Activated CD4-positive, alpha-beta T cell treated with anti-CD3 and anti-CD28 coated beads for 36 hours (primary cell): ENCODE results near the gene TSPEAR. TPM values are rescaled to one million over a fixed set of nuclear protein-coding genes. Genes with fewer than 3 reads are reported as not detected.

Experiments used
- ATAC-seq: fragments of 200-7000 bp; cut with Tn5 transposase; one replicate; pipeline ENCODE4 v1.10.0; 2021; ENCODE audit warnings: mild to moderate bottlenecking, moderate library complexity
- CTCF ChIA-PET: fragments of 350-600 bp; sonication (Branson Sonifier 250); formaldehyde crosslinking; loops from one replicate; lab custom pipeline; 2021; ENCODE audit warnings: antibody characterized with exemption; lab: Charles Lee
- POLR2A ChIA-PET: fragments of 350-600 bp; sonication (Branson Sonifier 250); formaldehyde crosslinking; loops from one replicate; lab custom pipeline; 2021; ENCODE audit warnings: antibody characterized with exemption, inconsistent platforms; lab: Charles Lee
- DNase-seq: peaks from one replicate; pipeline ENCODE4 v3.0.0-alpha.2; 2020
- H3K27ac Mint-ChIP-seq: one replicate; pipeline ENCODE4 v1.8.0; 2021; ENCODE audit warnings: mixed read lengths
- H3K27me3 Mint-ChIP-seq: one replicate; pipeline ENCODE4 v1.8.0; 2021; ENCODE audit warnings: mixed read lengths
- H3K36me3 Mint-ChIP-seq: one replicate; pipeline ENCODE4 v1.8.0; 2021; ENCODE audit warnings: low read depth, mixed read lengths
- H3K4me1 Mint-ChIP-seq: one replicate; pipeline ENCODE4 v1.8.0; 2021; ENCODE audit warnings: mixed read lengths
- H3K4me3 Mint-ChIP-seq: one replicate; pipeline ENCODE4 v1.8.0; 2021; ENCODE audit warnings: mild to moderate bottlenecking, moderate library complexity, mixed read lengths
- H3K9me3 Mint-ChIP-seq: one replicate; pipeline ENCODE4 v1.8.0; 2021; ENCODE audit warnings: low read depth, mixed read lengths
- intact Hi-C, 2 experiments: fragments of 100-400 bp; cut with DNase I in 1 of 2; cut with micrococcal nuclease in 1 of 2; formaldehyde crosslinking; loops; one replicate each; pipeline versions ENCODE4 v1.14.2 to v1.15.1; 2022 to 2024; cut with DNase I, micrococcal nuclease
- total RNA-seq, 2 experiments: library from RNA; stranded (reverse); gene quantifications; one replicate each; pipeline ENCODE4 v1.2.3, GENCODE V29; 2021

Gene TSPEAR
- total RNA-seq, 2 experiments from 2014 or later, result not detected

- Mint-ChIP-seq H3K36me3 (peaks cover 2% of the 10 kb centered on the region), H3K4me1 (no peaks in the 10 kb centered on the region), H3K27ac (no peak overlapping the region), H3K9me3 (peaks cover 8% of the 10 kb centered on the region), H3K27me3 (peaks cover 3% of the 10 kb centered on the region), H3K4me3 (no peak overlapping the region)
- CTCF ChIA-PET, result no interaction called here
- intact Hi-C loops, result no loop called here
- DNase-seq (no peak), ATAC-seq (no peak)
- POLR2A ChIA-PET, result no interaction called here
Observed at GRCh38 chr21:44572959-44573583, 138.3 kb downstream of the TSPEAR start.

- POLR2A ChIA-PET, result no interaction called here
- no peak for ATAC-seq
- Mint-ChIP-seq H3K27ac (no peak overlapping the region), H3K4me3 (no peak overlapping the region), H3K27me3 (peaks cover 3% of the 10 kb centered on the region), H3K4me1 (no peaks in the 10 kb centered on the region), H3K36me3 (no peaks in the 10 kb centered on the region), H3K9me3 (peaks cover under 1% of the 10 kb centered on the region)
- no peak for DNase-seq
- CTCF ChIA-PET, result no interaction called here
- intact Hi-C loops, result no loop called here
Observed at GRCh38 chr21:44571844-44572782, 139.3 kb downstream of the TSPEAR start.

DNA sequence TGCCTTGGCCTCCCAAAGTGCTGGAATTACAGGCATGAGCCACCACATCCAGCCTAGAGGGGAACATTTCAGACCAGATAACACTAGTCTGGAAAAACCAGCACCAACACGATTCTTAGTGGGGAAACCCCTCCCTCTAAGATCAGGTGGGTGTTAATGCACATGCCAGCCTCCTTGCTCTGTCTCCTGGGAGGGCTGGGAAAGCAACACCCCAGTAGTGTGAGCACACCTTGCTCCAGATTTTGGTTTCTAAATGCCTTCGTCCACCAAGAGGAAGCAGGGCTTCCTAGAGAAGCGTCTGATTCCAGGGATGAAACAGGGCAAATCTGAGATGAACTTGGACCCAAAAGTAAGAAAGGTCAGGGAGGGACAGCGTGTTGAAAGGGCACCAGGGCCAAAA, 140.1 kb downstream of the TSPEAR start:
- no peak overlapping the region for H3K4me3 Mint-ChIP-seq
- ATAC-seq (no peak), DNase-seq (no peak)
- H3K27ac Mint-ChIP-seq, result no peak overlapping the region
- CTCF ChIA-PET, result no interaction called here
- H3K36me3 Mint-ChIP-seq, result no peaks in the 10 kb centered on the region
- no peaks in the 10 kb centered on the region for H3K9me3 Mint-ChIP-seq
- peaks cover 3% of the 10 kb centered on the region for H3K27me3 Mint-ChIP-seq
- no peaks in the 10 kb centered on the region for H3K4me1 Mint-ChIP-seq
- intact Hi-C loops, result no loop called here
- POLR2A ChIA-PET, result no interaction called here

DNA sequence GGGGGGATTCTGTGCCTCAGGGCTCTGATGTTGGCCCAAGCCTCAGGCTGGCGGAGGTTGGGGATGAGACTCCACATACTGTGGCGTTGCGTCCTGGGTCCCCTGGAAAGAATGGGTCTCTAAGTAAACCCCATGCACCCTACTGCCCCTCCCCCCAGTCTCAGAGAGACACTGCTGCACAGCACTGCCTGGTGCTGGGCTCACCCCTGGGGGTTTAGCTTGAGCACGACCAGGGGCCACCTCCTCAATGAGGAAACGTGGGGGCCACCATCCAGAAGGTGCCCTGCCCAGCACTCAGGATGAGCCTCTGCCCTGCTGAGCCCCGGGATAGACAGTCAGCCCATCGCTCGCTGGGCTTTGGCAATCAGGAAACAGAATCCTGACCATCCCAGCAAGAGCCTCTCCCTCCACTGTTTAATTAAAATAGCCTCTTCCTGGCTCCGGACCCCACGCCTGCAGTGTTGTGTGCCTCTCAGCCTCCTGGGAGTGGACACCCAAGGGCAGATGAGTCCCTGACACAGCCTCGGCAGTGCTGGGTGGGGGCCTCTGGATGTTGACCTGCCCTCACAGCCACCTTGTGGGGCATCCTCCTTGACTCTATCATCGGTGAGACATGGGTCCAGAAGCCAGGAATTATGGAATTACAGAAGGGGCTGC, 141.4 kb downstream of the TSPEAR start:
- no peak overlapping the region for H3K27ac Mint-ChIP-seq
- ChIA-PET POLR2A (no interaction called here), CTCF (no interaction called here)
- H3K27me3 Mint-ChIP-seq, result peaks cover 3% of the 10 kb centered on the region
- H3K36me3 Mint-ChIP-seq, result no peaks in the 10 kb centered on the region
- intact Hi-C loops, result no loop called here
- ATAC-seq (no peak), DNase-seq (no peak)
- peaks cover 5% of the 10 kb centered on the region for H3K4me1 Mint-ChIP-seq
- no peaks in the 10 kb centered on the region for H3K9me3 Mint-ChIP-seq
- H3K4me3 Mint-ChIP-seq, result no peak overlapping the region

GRCh38 chr21:44568667-44569556, 142.5 kb downstream of the TSPEAR start:
- DNase-seq (no peak), ATAC-seq (no peak)
- POLR2A ChIA-PET, result no interaction called here
- CTCF ChIA-PET, result no interaction called here
- no peak overlapping the region for H3K4me3 Mint-ChIP-seq
- no peak overlapping the region for H3K27ac Mint-ChIP-seq
- H3K36me3 Mint-ChIP-seq, result no peaks in the 10 kb centered on the region
- H3K9me3 Mint-ChIP-seq, result no peaks in the 10 kb centered on the region
- peaks cover 12% of the 10 kb centered on the region for H3K4me1 Mint-ChIP-seq
- intact Hi-C loops, result no loop called here
- no peaks in the 10 kb centered on the region for H3K27me3 Mint-ChIP-seq

GRCh38 chr21:44568261-44568660, 143.1 kb downstream of the TSPEAR start:
- Mint-ChIP-seq H3K36me3 (no peaks in the 10 kb centered on the region), H3K27ac (no peak overlapping the region), H3K4me1 (peaks cover 12% of the 10 kb centered on the region), H3K27me3 (no peaks in the 10 kb centered on the region), H3K9me3 (peaks cover under 1% of the 10 kb centered on the region), H3K4me3 (no peak overlapping the region)
- DNase-seq (no peak), ATAC-seq (no peak)
- intact Hi-C loops, result no loop called here
- POLR2A ChIA-PET, result no interaction called here
- CTCF ChIA-PET, result no interaction called here

GRCh38 chr21:44567481-44568171, 143.7 kb downstream of the TSPEAR start:
- peaks cover 3% of the 10 kb centered on the region for H3K9me3 Mint-ChIP-seq
- ChIA-PET POLR2A (no interaction called here), CTCF (no interaction called here)
- intact Hi-C loops, result no loop called here
- DNase-seq (no peak), ATAC-seq (no peak)
- H3K36me3 Mint-ChIP-seq, result no peaks in the 10 kb centered on the region
- no peak overlapping the region for H3K27ac Mint-ChIP-seq
- no peak overlapping the region for H3K4me3 Mint-ChIP-seq
- peaks cover 12% of the 10 kb centered on the region for H3K4me1 Mint-ChIP-seq
- no peaks in the 10 kb centered on the region for H3K27me3 Mint-ChIP-seq

GRCh38 chr21:44566403-44566802, 145.0 kb downstream of the TSPEAR start:
- DNase-seq, result no peak

GRCh38 chr21:44564886-44565598, 146.3 kb downstream of the TSPEAR start:
- DNase-seq, result no peak
- Mint-ChIP-seq H3K27ac (peak overlapping the region; percentile 27), H3K36me3 (peaks cover 2% of the 10 kb centered on the region), H3K27me3 (no peaks in the 10 kb centered on the region), H3K4me3 (no peak overlapping the region), H3K4me1 (peaks cover 12% of the 10 kb centered on the region), H3K9me3 (peaks cover 15% of the 10 kb centered on the region)
- ChIA-PET POLR2A (no interaction called here), CTCF (no interaction called here)
- peak; percentile 42 for ATAC-seq
- intact Hi-C loops, result no loop called here

More at GRCh38 chr21:44566403-44566802, 145.0 kb downstream of the TSPEAR start:
- ChIA-PET CTCF (no interaction called here), POLR2A (no interaction called here)
- H3K4me3 Mint-ChIP-seq, result no peak overlapping the region
- H3K27me3 Mint-ChIP-seq, result no peaks in the 10 kb centered on the region
- ATAC-seq, result no peak
- no peak overlapping the region for H3K27ac Mint-ChIP-seq
- intact Hi-C loops, result no loop called here
- no peaks in the 10 kb centered on the region for H3K36me3 Mint-ChIP-seq
- H3K4me1 Mint-ChIP-seq, result peaks cover 12% of the 10 kb centered on the region
- H3K9me3 Mint-ChIP-seq, result peaks cover 9% of the 10 kb centered on the region

GRCh38 chr21:44564099-44564498, 147.3 kb downstream of the TSPEAR start:
- Mint-ChIP-seq H3K27ac (no peak overlapping the region), H3K27me3 (no peaks in the 10 kb centered on the region), H3K4me1 (peaks cover 12% of the 10 kb centered on the region), H3K9me3 (peaks cover 15% of the 10 kb centered on the region), H3K4me3 (no peak overlapping the region), H3K36me3 (peaks cover 2% of the 10 kb centered on the region)
- ATAC-seq (no peak), DNase-seq (no peak)
- ChIA-PET CTCF (no interaction called here), POLR2A (no interaction called here)
- intact Hi-C loops, result no loop called here
